AG04449 (cell line): ENCODE results near the gene CDC42EP3.

Source experiments
- CTCF ChIA-PET: fragments of 350-600 bp; formaldehyde crosslinking; extraction: SDS; loops from one replicate; lab custom pipeline; 2021; ENCODE audit warnings: antibody characterized with exemption; lab: Yijun Ruan, JAX
- POLR2A ChIA-PET: fragments of 400-600, 350-600 bp; formaldehyde crosslinking; extraction: SDS; loops from one replicate; lab custom pipeline; 2020; ENCODE audit warnings: antibody characterized with exemption, inconsistent platforms; lab: Yijun Ruan, JAX
- DNase-seq: peaks from one replicate; pipeline ENCODE4 v3.0.0-alpha.2; 2010; ENCODE audit warnings: low read depth, low spot score
- H3K4me3 ChIP-seq: 2 replicates; pipeline ENCODE4 v1.5.1; 2011; ENCODE audit warnings: low read depth, mild to moderate bottlenecking, control low read depth, low read length
- CTCF ChIP-seq: IDR thresholded peaks from one replicate; pipeline ENCODE4 v1.5.1; 2011; ENCODE audit warnings: mild to moderate bottlenecking, moderate library complexity, low read length, control low read depth, inconsistent platforms; ENCODE audit not compliant: insufficient read depth; ENCODE audit errors: missing control alignments

Gene CDC42EP3

GRCh38 chr2:37657471-37657870 lies 14.0 kb downstream of the CDC42EP3 start:
- CTCF ChIA-PET: interaction anchor here (0.8 to 6.6 kb wide), 8 partner anchors 8 to 261 kb away, joined by 3 to 40 read pairs (median 8); no protein-coding TSS in a partner anchor
- TF ChIP-seq CTCF: no peak
- no peak overlapping the region for H3K4me3 ChIP-seq
- POLR2A ChIA-PET: interaction anchor here (0.7 to 0.9 kb wide), 2 partner anchors 12 to 123 kb away, joined by 4 read pairs; no protein-coding TSS in a partner anchor
- DNase-seq: no peak

- ChIA-PET CTCF (interaction anchor here (0.8 to 6.6 kb wide), 9 partner anchors 8 to 260 kb away, joined by 3 to 40 read pairs (median 5); no protein-coding TSS in a partner anchor), POLR2A (interaction anchor here (0.6 to 0.9 kb wide), 4 partner anchors 11 to 239 kb away, joined by 3 to 4 read pairs (median 4); no protein-coding TSS in a partner anchor)
- no peak for DNase-seq
- H3K4me3 ChIP-seq: no peak overlapping the region
- no peak for TF ChIP-seq CTCF
These were observed 14.7 kb downstream of the CDC42EP3 start for GRCh38 chr2:37656512-37657423.

GRCh38 chr2:37654932-37655841 lies 16.3 kb downstream of the CDC42EP3 start:
- CTCF ChIA-PET: interaction anchor here (0.7 to 6.6 kb wide), 9 partner anchors 10 to 240 kb away, joined by 3 to 40 read pairs (median 4); no protein-coding TSS in a partner anchor
- no peak overlapping the region for H3K4me3 ChIP-seq

GRCh38 chr2:37654419-37654818 lies 17.0 kb downstream of the CDC42EP3 start:
- no peak for TF ChIP-seq CTCF
- ChIA-PET CTCF (interaction anchor here (0.6 to 6.6 kb wide), 10 partner anchors 8 to 240 kb away, joined by 3 to 40 read pairs (median 3); no protein-coding TSS in a partner anchor), POLR2A (interaction anchor here (0.9 to 1.2 kb wide), 3 partner anchors 114 to 221 kb away, joined by 4 to 5 read pairs (median 5); no protein-coding TSS in a partner anchor)
- no peak overlapping the region for H3K4me3 ChIP-seq
- no peak for DNase-seq

More at GRCh38 chr2:37654932-37655841, 16.3 kb downstream of the CDC42EP3 start:
- POLR2A ChIA-PET: interaction anchor here (1.2 kb wide), 1 partner anchor 174 kb away, joined by 5 read pairs; no protein-coding TSS in a partner anchor
- DNase-seq: no peak
- no peak for TF ChIP-seq CTCF

GRCh38 chr2:37653805-37654378 lies 17.6 kb downstream of the CDC42EP3 start:
- no peak for TF ChIP-seq CTCF
- ChIA-PET CTCF (interaction anchor here (0.6 to 6.6 kb wide), 8 partner anchors 8 to 239 kb away, joined by 3 to 40 read pairs (median 3); no protein-coding TSS in a partner anchor), POLR2A (interaction anchor here (0.7 to 1.9 kb wide), 5 partner anchors 16 to 221 kb away, joined by 3 to 6 read pairs (median 5); no protein-coding TSS in a partner anchor)
- no peak for DNase-seq
- H3K4me3 ChIP-seq: no peak overlapping the region
